K562 (cell line): ENCODE results near the gene GATAD2B. TPM values are rescaled to one million over a fixed set of nuclear protein-coding genes. Genes with fewer than 3 reads are reported as not detected.

Source experiments
- BACH1 ChIP-seq: fragments of 200-800 bp; sonication (Bioruptor generic); IDR thresholded peaks from 2 replicates; pipeline ENCODE4 v1.6.1; 2016; ENCODE audit warnings: missing genetic modification characterization, missing compliant biosample characterization
- CBX1 ChIP-seq: sonication (generic); IDR thresholded peaks from 2 replicates; pipeline ENCODE4 v1.6.1; 2016; ENCODE audit warnings: antibody characterized with exemption, low read depth, mild to moderate bottlenecking
- ETV1 ChIP-seq: fragments of 450-650 bp; conservative IDR thresholded peaks from 2 replicates; pipeline ENCODE4 v1.6.1; 2016; ENCODE audit warnings: missing genetic modification characterization, control low read depth, low read depth, missing compliant biosample characterization
- FOXM1 ChIP-seq, 2 experiments: fragments of 450-650 bp in 1 of 2; sonication (generic) in 1 of 2; formaldehyde crosslinking in 1 of 2; IDR thresholded peaks; 2 replicates each; pipeline versions ENCODE4 v1.6.1 to v1.9.0; 2017 to 2022; ENCODE audit warnings: low read depth in 2 of 2, mild to moderate bottlenecking in 2 of 2, missing genetic modification reagents in 1 of 2, moderate library complexity in 1 of 2
- GABPB1 ChIP-seq: sonication (generic); formaldehyde crosslinking; IDR thresholded peaks from 2 replicates; pipeline ENCODE4 v1.8.0; 2022; ENCODE audit warnings: mild to moderate bottlenecking, missing genetic modification reagents
- HMG20A ChIP-seq: fragments of 450-650 bp; formaldehyde crosslinking; conservative IDR thresholded peaks from 2 replicates; pipeline ENCODE4 v1.4.0; 2020; ENCODE audit warnings: mild to moderate bottlenecking, mixed read lengths
- KHSRP ChIP-seq: fragments of 450-650 bp; IDR thresholded peaks from 2 replicates; pipeline ENCODE4 v1.6.1; 2017
- MEF2A ChIP-seq: IDR thresholded peaks from 2 replicates; pipeline ENCODE4 v1.6.1; 2011; ENCODE audit warnings: low read depth, mild to moderate bottlenecking, low read length, moderate library complexity; ENCODE audit not compliant: control insufficient read depth
- MTA2 ChIP-seq: fragments of 450-650 bp; IDR thresholded peaks from 2 replicates; pipeline ENCODE4 v1.6.1; 2016; ENCODE audit warnings: low read depth
- PRPF4 ChIP-seq: fragments of 200-400 bp; formaldehyde crosslinking; IDR thresholded peaks from one replicate; pipeline ENCODE4 v1.6.1; 2017; ENCODE audit warnings: low read length, low read depth, mild to moderate bottlenecking; ENCODE audit not compliant: insufficient read depth, poor library complexity, severe bottlenecking
- PYGO2 ChIP-seq: fragments of 450-650 bp; IDR thresholded peaks from 2 replicates; pipeline ENCODE4 v1.6.1; 2016; ENCODE audit warnings: mild to moderate bottlenecking, missing genetic modification characterization, moderate library complexity, missing compliant biosample characterization
- SMAD3 ChIP-seq: fragments of 450-650 bp; formaldehyde crosslinking; conservative IDR thresholded peaks from 2 replicates; pipeline ENCODE4 v1.4.0; 2020; ENCODE audit warnings: mild to moderate bottlenecking
- SMARCC2 ChIP-seq: fragments of 450-650 bp; IDR thresholded peaks from 2 replicates; pipeline ENCODE4 v1.6.1; 2017; ENCODE audit warnings: antibody characterized with exemption, moderate library complexity, mild to moderate bottlenecking, low read depth
- SNRNP70 ChIP-seq: fragments of 200-400 bp; formaldehyde crosslinking; optimal IDR thresholded peaks from 2 replicates; pipeline ENCODE3; 2017; ENCODE audit warnings: low read depth, low read length
- TAF7 ChIP-seq: fragments of 450-650 bp; IDR thresholded peaks from 2 replicates; pipeline ENCODE4 v1.6.1; 2016; ENCODE audit warnings: missing genetic modification characterization, missing compliant biosample characterization
- TRIM28 ChIP-seq: fragments of 450-650 bp; IDR thresholded peaks from 2 replicates; pipeline ENCODE4 v1.6.1; 2017
- ZBTB26 ChIP-seq: fragments of 450-650 bp; formaldehyde crosslinking; IDR thresholded peaks from 2 replicates; pipeline ENCODE4 v1.4.0; 2022; ENCODE audit warnings: missing genetic modification characterization
- ZNF121 ChIP-seq: sonication (generic); formaldehyde crosslinking; conservative IDR thresholded peaks from 2 replicates; pipeline ENCODE4 v1.8.0; 2022; ENCODE audit warnings: missing genetic modification reagents
- ZNF324 ChIP-seq: fragments of 250-450 bp; sonication (Bioruptor Pico); IDR thresholded peaks from 2 replicates; pipeline ENCODE4 v1.4.0; 2020; ENCODE audit warnings: mild to moderate bottlenecking
- polyA plus RNA-seq, 8 experiments: library from polyadenylated mRNA; depleted of rRNA in 4 of 8; stranded (reverse) in 5 of 8; unstranded in 3 of 8; fragments of >200 nt; fragmentation: Nextera tagmentation in 2 of 8; fragmentation: Illumina TruSeq in 1 of 8; extraction: Ambion mirVana in 2 of 8; extraction: Trizol in 1 of 8; gene quantifications; 2 replicates each; pipeline versions ENCODE4 v1.2.1 to v1.2.3, GENCODE V29; 2011 to 2014; ENCODE audit warnings: inconsistent platforms in 1 of 8, missing spikeins in 1 of 8
- total RNA-seq, 7 experiments: library from RNA; depleted of rRNA in 6 of 7; stranded (reverse); fragments of >200 nt in 6 of 7; fragmentation: Illumina TruSeq in 2 of 7; extraction: Trizol in 2 of 7; gene quantifications; 2 replicates each; pipeline versions ENCODE4 v1.2.1 to v1.2.3, GENCODE V29; 2011 to 2021; ENCODE audit warnings: low replicate concordance in 1 of 7
- TF ChIP-seq, protein P1 (sequence below): fragments of 450-650 bp; IDR thresholded peaks from 2 replicates; pipeline ENCODE4 v1.7.0; 2016; ENCODE audit warnings: borderline replicate concordance
- TF ChIP-seq, protein P2 (sequence below): fragments of 250-450 bp; sonication (Bioruptor Pico); IDR thresholded peaks from 2 replicates; pipeline ENCODE4 v1.4.0; 2020; ENCODE audit warnings: mild to moderate bottlenecking
- TF ChIP-seq, protein P3 (sequence below): fragments of 250-450 bp; sonication (Bioruptor Pico); IDR thresholded peaks from 2 replicates; pipeline ENCODE4 v1.4.0; 2020; ENCODE audit warnings: mild to moderate bottlenecking, moderate library complexity

GATAD2B gene
- total and polyA plus RNA-seq, 9 of the 15 experiments (the other 6 are each of a cell fraction or from before 2014, with no cell fraction given): 1.5 to 40.2 (median 4.9) TPM

GRCh38 chr1:153783233-153784190 lies 139.3 kb downstream of the GATAD2B start (continued):
- TF ChIP-seq TRIM28 (no peak; the same call in 1 of the 2 replicates), GABPB1 (CRISPR knock-in tag) (peak; percentile 69), ZBTB26 (CRISPR knock-in tag) (no peak), BACH1 (tag) (no peak), MEF2A (no peak), CBX1 (0 out of 2 replicates have a peak, but pooled peaks have one; percentile 84), KHSRP (no peak), ZNF121 (no peak), MTA2 (no peak), TAF7 (tag) (peak; percentile 54; the same call in 1 of the 2 replicates), SMAD3 (CRISPR knock-in tag) (no peak), PYGO2 (tag) (no peak), SNRNP70 (no peak), PRPF4 (no peak), SMARCC2 (no peak), ETV1 (peak; percentile 72), FOXM1 (IDR thresholded peaks at IDR 0.05; ENCODE audit: low read depth) (no peak), FOXM1 (CRISPR knock-in tag; IDR thresholded peaks at IDR 0.05; ENCODE audit: low read depth) (no peak), ZNF324 (CRISPR knock-in tag) (no peak), HMG20A (no peak)
- TF ChIP-seq, protein P1, sequence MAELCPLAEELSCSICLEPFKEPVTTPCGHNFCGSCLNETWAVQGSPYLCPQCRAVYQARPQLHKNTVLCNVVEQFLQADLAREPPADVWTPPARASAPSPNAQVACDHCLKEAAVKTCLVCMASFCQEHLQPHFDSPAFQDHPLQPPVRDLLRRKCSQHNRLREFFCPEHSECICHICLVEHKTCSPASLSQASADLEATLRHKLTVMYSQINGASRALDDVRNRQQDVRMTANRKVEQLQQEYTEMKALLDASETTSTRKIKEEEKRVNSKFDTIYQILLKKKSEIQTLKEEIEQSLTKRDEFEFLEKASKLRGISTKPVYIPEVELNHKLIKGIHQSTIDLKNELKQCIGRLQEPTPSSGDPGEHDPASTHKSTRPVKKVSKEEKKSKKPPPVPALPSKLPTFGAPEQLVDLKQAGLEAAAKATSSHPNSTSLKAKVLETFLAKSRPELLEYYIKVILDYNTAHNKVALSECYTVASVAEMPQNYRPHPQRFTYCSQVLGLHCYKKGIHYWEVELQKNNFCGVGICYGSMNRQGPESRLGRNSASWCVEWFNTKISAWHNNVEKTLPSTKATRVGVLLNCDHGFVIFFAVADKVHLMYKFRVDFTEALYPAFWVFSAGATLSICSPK: no peak
- TF ChIP-seq, protein P2, sequence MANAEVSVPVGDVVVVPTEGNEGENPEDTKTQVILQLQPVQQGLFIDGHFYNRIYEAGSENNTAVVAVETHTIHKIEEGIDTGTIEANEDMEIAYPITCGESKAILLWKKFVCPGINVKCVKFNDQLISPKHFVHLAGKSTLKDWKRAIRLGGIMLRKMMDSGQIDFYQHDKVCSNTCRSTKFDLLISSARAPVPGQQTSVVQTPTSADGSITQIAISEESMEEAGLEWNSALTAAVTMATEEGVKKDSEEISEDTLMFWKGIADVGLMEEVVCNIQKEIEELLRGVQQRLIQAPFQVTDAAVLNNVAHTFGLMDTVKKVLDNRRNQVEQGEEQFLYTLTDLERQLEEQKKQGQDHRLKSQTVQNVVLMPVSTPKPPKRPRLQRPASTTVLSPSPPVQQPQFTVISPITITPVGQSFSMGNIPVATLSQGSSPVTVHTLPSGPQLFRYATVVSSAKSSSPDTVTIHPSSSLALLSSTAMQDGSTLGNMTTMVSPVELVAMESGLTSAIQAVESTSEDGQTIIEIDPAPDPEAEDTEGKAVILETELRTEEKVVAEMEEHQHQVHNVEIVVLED: 0 out of 2 replicates have a peak, but pooled peaks have one; percentile 35
- TF ChIP-seq, protein P3, sequence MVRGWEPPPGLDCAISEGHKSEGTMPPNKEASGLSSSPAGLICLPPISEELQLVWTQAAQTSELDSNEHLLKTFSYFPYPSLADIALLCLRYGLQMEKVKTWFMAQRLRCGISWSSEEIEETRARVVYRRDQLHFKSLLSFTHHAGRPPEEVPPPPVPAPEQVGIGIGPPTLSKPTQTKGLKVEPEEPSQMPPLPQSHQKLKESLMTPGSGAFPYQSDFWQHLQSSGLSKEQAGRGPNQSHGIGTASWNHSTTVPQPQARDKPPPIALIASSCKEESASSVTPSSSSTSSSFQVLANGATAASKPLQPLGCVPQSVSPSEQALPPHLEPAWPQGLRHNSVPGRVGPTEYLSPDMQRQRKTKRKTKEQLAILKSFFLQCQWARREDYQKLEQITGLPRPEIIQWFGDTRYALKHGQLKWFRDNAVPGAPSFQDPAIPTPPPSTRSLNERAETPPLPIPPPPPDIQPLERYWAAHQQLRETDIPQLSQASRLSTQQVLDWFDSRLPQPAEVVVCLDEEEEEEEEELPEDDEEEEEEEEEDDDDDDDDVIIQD (CRISPR knock-in tag): no peak
